ENCODE data around the gene SLC14A1. TPM values are rescaled to one million over a fixed set of nuclear protein-coding genes. Genes with fewer than 3 reads are reported as not detected.

The SLC14A1 gene
- total and polyA plus RNA-seq, 2 experiments from 2014 or later, result 0.21 to 0.53 TPM

- no peaks in the 10 kb centered on the region for H3F3A ChIP-seq (replicated peaks; ENCODE audit: low read depth)
- H3K36me3 ChIP-seq (ENCODE audit: insufficient read depth), result no peaks in the 10 kb centered on the region
- no peak overlapping the region for H3K27ac ChIP-seq (ENCODE audit: low read depth)
- H3K79me2 ChIP-seq (replicated peaks; ENCODE audit: insufficient read depth), result no peaks in the 10 kb centered on the region
- peaks cover 8% of the 10 kb centered on the region; the same call in 1 of the 2 replicates for H3K9me2 ChIP-seq (ENCODE audit: insufficient read depth)
- Mint-ChIP-seq H3K36me3 (ENCODE audit: low read depth) (no peaks in the 10 kb centered on the region), H3K9me3 (no peaks in the 10 kb centered on the region), H3K4me1 (peaks cover 3% of the 10 kb centered on the region), H3K27ac (no peak overlapping the region), H3K27me3 (ENCODE audit: insufficient read depth, low read depth, poor library complexity) (peaks cover 7% of the 10 kb centered on the region), H3K4me3 (no peak overlapping the region)
- no peak overlapping the region for H2AFZ ChIP-seq
- H3K27me3 ChIP-seq (ENCODE audit: insufficient read depth), result no peaks in the 10 kb centered on the region
- no peak overlapping the region for H3K4me2 ChIP-seq
- no peaks in the 10 kb centered on the region for H4K20me1 ChIP-seq (replicated peaks; ENCODE audit: insufficient read depth)
- DNase-seq (ENCODE audit: low spot score) (no peak), ATAC-seq (no peak)
- no peak overlapping the region for H3K4me3 ChIP-seq
- peaks cover 6% of the 10 kb centered on the region; the same call in 1 of the 2 replicates for H3K4me1 ChIP-seq (ENCODE audit: insufficient read depth)
- TF ChIP-seq CREB1 (CRISPR knock-in tag; IDR thresholded peaks at IDR 0.05; ENCODE audit: low read depth) (no peak), NANOG (IDR thresholded peaks at IDR 0.05; ENCODE audit: borderline replicate concordance) (no peak), ZNF114 (CRISPR knock-in tag; IDR thresholded peaks at IDR 0.05) (no peak), EZH2phosphoT487 (IDR thresholded peaks at IDR 0.05; ENCODE audit: unreplicated experiment) (no peak), ZNF331 (CRISPR knock-in tag; IDR thresholded peaks at IDR 0.05; ENCODE audit: low read depth) (no peak), JUNB (IDR thresholded peaks at IDR 0.05; ENCODE audit: unreplicated experiment) (no peak)
Observed at GRCh38 chr18:45680066-45680690, 43.8 kb upstream of the SLC14A1 start.

GRCh38 chr18:45682181-45682580 lies 41.8 kb upstream of the SLC14A1 start:
- no peaks in the 10 kb centered on the region for H3K36me3 ChIP-seq (ENCODE audit: insufficient read depth)
- ATAC-seq (no peak), DNase-seq (ENCODE audit: low spot score) (no peak)
- peaks cover 8% of the 10 kb centered on the region; the same call in 1 of the 2 replicates for H3K9me2 ChIP-seq (ENCODE audit: insufficient read depth)
- no peak overlapping the region for H3K4me2 ChIP-seq
- no peaks in the 10 kb centered on the region for H3K27me3 ChIP-seq (ENCODE audit: insufficient read depth)
- no peaks in the 10 kb centered on the region for H3F3A ChIP-seq (replicated peaks; ENCODE audit: low read depth)
- no peak overlapping the region for H3K27ac ChIP-seq (ENCODE audit: low read depth)
- H3K4me3 ChIP-seq, result no peak overlapping the region
- no peaks in the 10 kb centered on the region for H4K20me1 ChIP-seq (replicated peaks; ENCODE audit: insufficient read depth)
- Mint-ChIP-seq H3K4me1 (peaks cover 21% of the 10 kb centered on the region), H3K4me3 (no peak overlapping the region), H3K27me3 (ENCODE audit: insufficient read depth, low read depth, poor library complexity) (peaks cover 10% of the 10 kb centered on the region), H3K36me3 (ENCODE audit: low read depth) (no peaks in the 10 kb centered on the region), H3K27ac (no peak overlapping the region), H3K9me3 (no peaks in the 10 kb centered on the region)
- H3K4me1 ChIP-seq (ENCODE audit: insufficient read depth), result peaks cover 16% of the 10 kb centered on the region
- no peaks in the 10 kb centered on the region for H3K79me2 ChIP-seq (replicated peaks; ENCODE audit: insufficient read depth)
- no peak overlapping the region for H2AFZ ChIP-seq
- TF ChIP-seq ETS1 (IDR thresholded peaks at IDR 0.05) (no peak), ZNF331 (CRISPR knock-in tag; IDR thresholded peaks at IDR 0.05; ENCODE audit: low read depth) (no peak), EZH2phosphoT487 (IDR thresholded peaks at IDR 0.05; ENCODE audit: unreplicated experiment) (no peak), ZNF114 (CRISPR knock-in tag; IDR thresholded peaks at IDR 0.05) (no peak), EZH2 (IDR thresholded peaks at IDR 0.05; ENCODE audit: low read depth, unreplicated experiment) (no peak), NANOG (IDR thresholded peaks at IDR 0.05; ENCODE audit: borderline replicate concordance) (no peak), JUNB (IDR thresholded peaks at IDR 0.05; ENCODE audit: unreplicated experiment) (no peak), CREB1 (CRISPR knock-in tag; IDR thresholded peaks at IDR 0.05; ENCODE audit: low read depth) (no peak), STAT1 (IDR thresholded peaks at IDR 0.05; ENCODE audit: unreplicated experiment) (no peak), CTCF (conservative IDR thresholded peaks at IDR 0.05; ENCODE audit: low read depth in 2 of 2) (no peak), POLR2AphosphoS5 (IDR thresholded peaks at IDR 0.05; ENCODE audit: low read depth) (no peak), ZNF462 (CRISPR knock-in tag; IDR thresholded peaks at IDR 0.05) (no peak)

Measured in GM23338 (cell line).